ENCODE measurements around the gene FOCAD.
"Not testable (repeated sequence)": the region's sequence is repeated elsewhere in the genome, so short reads cannot be mapped to it uniquely, and the experiment has no call there.

FOCAD gene

GRCh38 chr9:20684035-20684874 lies at the start of gene FOCAD:
Gene FOCAD, plus strand, starts transcription at chr9:20684259. Its CDS starts 31,095 bp downstream, at chr9:20715354.
- DNase-seq = peak; percentile 95

GRCh38 chr9:20634895-20635294 lies 49.2 kb upstream of the FOCAD start:
- no peak for DNase-seq

- DNase-seq = no peak
These were observed 47.1 kb upstream of the FOCAD start for GRCh38 chr9:20636888-20637440.

- peak; percentile 72 for DNase-seq
These were observed 43.5 kb upstream of the FOCAD start for GRCh38 chr9:20640331-20641187.

- no peak for DNase-seq
These were observed 42.0 kb upstream of the FOCAD start for GRCh38 chr9:20642045-20642444.

- DNase-seq = no peak
These were observed 40.4 kb upstream of the FOCAD start for GRCh38 chr9:20643660-20644059.

- DNase-seq = no peak
These were observed 37.4 kb upstream of the FOCAD start for GRCh38 chr9:20646656-20647055.

- DNase-seq = no peak
These were observed 34.7 kb upstream of the FOCAD start for GRCh38 chr9:20649381-20649780.

GRCh38 chr9:20650313-20650712 lies 33.7 kb upstream of the FOCAD start:
- no peak for DNase-seq

- no peak for DNase-seq
These were observed 33.2 kb upstream of the FOCAD start for GRCh38 chr9:20650750-20651299.

GRCh38 chr9:20651939-20652338 lies 32.1 kb upstream of the FOCAD start:
- DNase-seq = no peak

- peak; percentile 42 for DNase-seq
These were observed 25.8 kb upstream of the FOCAD start for GRCh38 chr9:20658246-20658667.

GRCh38 chr9:20658677-20659473 lies 25.2 kb upstream of the FOCAD start:
- DNase-seq = no peak

- no peak for DNase-seq
These were observed 24.5 kb upstream of the FOCAD start for GRCh38 chr9:20659474-20659967.

GRCh38 chr9:20662156-20662555 lies 21.9 kb upstream of the FOCAD start:
- no peak for DNase-seq

GRCh38 chr9:20663133-20663532 lies 20.9 kb upstream of the FOCAD start:
- no peak for DNase-seq

- no peak for DNase-seq
These were observed 19.6 kb upstream of the FOCAD start for GRCh38 chr9:20664501-20664900.

- no peak for DNase-seq
These were observed 13.7 kb upstream of the FOCAD start for GRCh38 chr9:20670395-20670794.

- no peak for DNase-seq
These were observed 12.4 kb upstream of the FOCAD start for GRCh38 chr9:20671635-20672034.

- DNase-seq = not testable (repeated sequence)
These were observed 10.5 kb upstream of the FOCAD start for GRCh38 chr9:20673537-20673936.

- no peak for DNase-seq
These were observed 2.6 kb upstream of the FOCAD start for GRCh38 chr9:20681467-20681866.

GRCh38 chr9:20683351-20684034 lies 566 bp upstream of the FOCAD start:
- peak; percentile 49 for DNase-seq
